Tibial artery (tissue), 4 donors: ENCODE measurements around the gene NFIB.

Experiments
- DNase-seq, 2 donors: peaks; one replicate each; pipeline ENCODE4 v3.0.0-alpha.2; 2019
- H3K27ac ChIP-seq, 2 donors: fragments of 200-600 bp; sonication (generic) in 1 of 2; 1 replicate in 1 of 2; 2 replicates in 1 of 2; pipeline ENCODE4 v1.5.1; 2018 to 2019; ENCODE audit warnings: mild to moderate bottlenecking in 1 of 2
- H3K27me3 ChIP-seq, 2 donors: fragments of 200-600 bp; sonication (generic) in 1 of 2; one replicate each; pipeline versions ENCODE4 v1.5.1 to v1.6.0; 2016 to 2019
- H3K36me3 ChIP-seq, 3 donors: fragments of 200-600 bp; sonication (generic) in 2 of 3; one replicate each; pipeline ENCODE4 v1.5.1; 2016 to 2019; ENCODE audit warnings: mild to moderate bottlenecking in 2 of 3
- H3K4me1 ChIP-seq, 4 donors: fragments of 200-600 bp; sonication (generic) in 2 of 4; 1 replicate in 3 of 4; 2 replicates in 1 of 4; pipeline ENCODE4 v1.5.1; 2016 to 2019
- H3K4me3 ChIP-seq, 2 donors: fragments of 200-600 bp; sonication (generic) in 1 of 2; 1 replicate in 1 of 2; 2 replicates in 1 of 2; pipeline ENCODE4 v1.5.1; 2018 to 2019; ENCODE audit warnings: mild to moderate bottlenecking in 2 of 2
- H3K9me3 ChIP-seq, 3 donors: fragments of 200-600 bp; sonication (generic) in 1 of 3; one replicate each; pipeline ENCODE4 v1.5.1; 2016 to 2019
- intact Hi-C: fragments of 100-400 bp; cut with DNase I; formaldehyde crosslinking; loops from one replicate; pipeline ENCODE4 v1.15.0; 2023; ENCODE audit warnings: low total_unique reads
- TF ChIP-seq, protein P1 (sequence below), 2 experiments: fragments of 200-600 bp in 1 of 2; fragments of 450-650 bp in 1 of 2; IDR thresholded peaks; one replicate each; pipeline ENCODE4 v1.5.1; 2017 to 2019; ENCODE audit warnings: antibody characterized with exemption in 2 of 2, mild to moderate bottlenecking in 1 of 2, moderate library complexity in 1 of 2

NFIB gene

DNA sequence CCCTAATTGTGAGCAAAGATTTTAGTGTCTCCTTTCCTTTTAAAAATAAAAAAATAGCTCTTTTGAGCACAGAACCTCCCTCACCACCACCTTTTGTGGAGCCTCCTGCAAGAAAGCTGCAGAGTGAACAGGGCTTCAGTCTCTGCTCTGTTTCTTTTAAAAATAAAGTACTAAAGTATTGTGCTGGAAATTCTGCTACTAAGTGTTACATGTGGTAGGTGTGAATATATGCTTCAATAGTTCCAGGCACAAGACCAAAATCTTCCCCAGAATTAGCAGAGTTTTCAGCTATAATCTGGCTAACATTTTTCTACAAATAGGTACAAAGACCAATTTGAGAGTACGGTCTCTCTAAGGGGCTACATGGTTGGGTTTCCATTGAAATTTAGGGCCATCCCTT, 40.3 kb upstream of the NFIB start:
- Histone ChIP-seq H3K27ac (peak overlapping the region; percentile 59 to 94), H3K4me1 (peaks cover 0 to 77% (median 47%) of the 10 kb centered on the region in 4 donors), H3K36me3 (no peaks in the 10 kb centered on the region), H3K27me3 (no peaks in the 10 kb centered on the region), H3K4me3 (no peak overlapping the region), H3K9me3 (no peaks in the 10 kb centered on the region)
- no peak for DNase-seq
- intact Hi-C loops = loop anchor here (5.0 kb wide), 2 partner anchors 42 to 922 kb away; partner anchors contain the start of gene NFIB
- TF ChIP-seq, protein P1, sequence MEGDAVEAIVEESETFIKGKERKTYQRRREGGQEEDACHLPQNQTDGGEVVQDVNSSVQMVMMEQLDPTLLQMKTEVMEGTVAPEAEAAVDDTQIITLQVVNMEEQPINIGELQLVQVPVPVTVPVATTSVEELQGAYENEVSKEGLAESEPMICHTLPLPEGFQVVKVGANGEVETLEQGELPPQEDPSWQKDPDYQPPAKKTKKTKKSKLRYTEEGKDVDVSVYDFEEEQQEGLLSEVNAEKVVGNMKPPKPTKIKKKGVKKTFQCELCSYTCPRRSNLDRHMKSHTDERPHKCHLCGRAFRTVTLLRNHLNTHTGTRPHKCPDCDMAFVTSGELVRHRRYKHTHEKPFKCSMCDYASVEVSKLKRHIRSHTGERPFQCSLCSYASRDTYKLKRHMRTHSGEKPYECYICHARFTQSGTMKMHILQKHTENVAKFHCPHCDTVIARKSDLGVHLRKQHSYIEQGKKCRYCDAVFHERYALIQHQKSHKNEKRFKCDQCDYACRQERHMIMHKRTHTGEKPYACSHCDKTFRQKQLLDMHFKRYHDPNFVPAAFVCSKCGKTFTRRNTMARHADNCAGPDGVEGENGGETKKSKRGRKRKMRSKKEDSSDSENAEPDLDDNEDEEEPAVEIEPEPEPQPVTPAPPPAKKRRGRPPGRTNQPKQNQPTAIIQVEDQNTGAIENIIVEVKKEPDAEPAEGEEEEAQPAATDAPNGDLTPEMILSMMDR (IDR thresholded peaks at IDR 0.05) = no peak

DNA sequence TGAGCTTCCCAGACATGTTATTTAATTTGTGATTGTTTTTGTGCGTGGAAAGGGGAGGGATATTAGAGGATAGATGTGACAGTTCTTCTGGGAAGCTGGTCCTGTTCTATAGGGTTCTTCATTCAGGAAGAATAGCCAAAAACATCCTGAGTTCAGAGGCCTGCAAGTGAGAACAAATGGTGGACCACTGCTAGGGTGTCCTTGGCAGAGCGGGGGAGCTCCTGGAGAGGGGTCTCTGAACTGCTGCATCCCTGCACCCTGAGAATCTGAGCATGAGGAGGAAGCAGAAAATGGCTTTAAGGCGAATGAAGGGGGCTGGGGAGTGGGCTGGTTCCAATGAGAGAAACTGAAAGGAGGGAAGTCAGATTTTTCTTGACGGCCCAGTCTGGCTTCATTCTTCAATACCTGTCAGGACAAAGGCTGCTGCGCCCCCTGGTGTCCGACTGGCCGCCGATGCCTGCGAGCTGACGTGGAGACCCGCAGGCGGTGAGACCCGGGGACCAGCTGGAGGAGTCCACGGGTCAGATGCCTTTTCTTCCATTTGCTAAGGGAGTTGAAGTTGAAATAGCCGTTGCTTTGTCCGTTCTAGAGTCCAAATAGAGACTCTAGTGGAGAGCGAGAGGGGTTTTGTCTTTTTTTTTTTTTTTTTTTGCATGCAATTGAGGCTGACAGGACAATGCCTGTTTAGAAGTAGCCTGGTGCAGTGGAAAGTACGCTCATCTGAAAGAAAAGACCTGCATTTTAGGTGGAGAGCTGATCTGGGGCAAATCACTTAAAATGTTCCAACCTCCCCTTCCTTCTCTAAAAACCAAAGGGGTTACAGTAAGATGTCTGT, 39.5 kb upstream of the NFIB start:
- Histone ChIP-seq H3K27me3 (no peaks in the 10 kb centered on the region), H3K4me3 (peak overlapping the region; percentile 14 to 37), H3K36me3 (no peaks in the 10 kb centered on the region), H3K4me1 (peaks cover 0 to 77% (median 50%) of the 10 kb centered on the region in 4 donors), H3K27ac (peak overlapping the region; percentile 92 to 94), H3K9me3 (no peaks in the 10 kb centered on the region)
- TF ChIP-seq, protein P1 (IDR thresholded peaks at IDR 0.05) = peak; percentile 88 to 92
- DNase-seq = peak; percentile 96
- intact Hi-C loops = loop anchor here (5.0 kb wide), 2 partner anchors 41 to 921 kb away; partner anchors contain the start of gene NFIB

DNA sequence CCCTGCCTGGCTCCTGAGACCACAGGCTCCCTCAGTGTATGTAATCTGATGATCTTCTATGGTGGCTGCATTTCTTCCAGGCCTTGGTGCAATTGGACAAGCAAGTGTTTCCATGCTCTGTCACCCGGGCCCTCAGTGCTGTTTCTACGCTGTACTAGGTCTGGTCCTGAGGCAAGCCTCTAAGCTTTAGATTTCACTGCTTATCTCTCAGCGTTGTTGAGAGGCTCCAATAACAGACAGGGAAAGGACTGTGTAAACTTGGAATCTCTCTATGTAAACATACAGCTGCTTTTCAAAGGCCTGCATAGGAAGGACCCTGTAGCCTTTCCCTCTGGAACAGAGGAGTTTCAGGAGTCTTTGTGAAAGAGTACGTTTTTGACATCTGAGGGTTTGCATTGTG, 38.6 kb upstream of the NFIB start:
- intact Hi-C loops = loop anchor here (5.0 kb wide), 2 partner anchors 40 to 920 kb away; partner anchors contain the start of gene NFIB
- Histone ChIP-seq H3K4me1 (peaks cover 0 to 73% (median 48%) of the 10 kb centered on the region in 4 donors), H3K9me3 (no peaks in the 10 kb centered on the region), H3K27me3 (no peaks in the 10 kb centered on the region), H3K27ac (peak overlapping the region; percentile 92 to 94), H3K4me3 (peak overlapping the region; percentile 18 to 69), H3K36me3 (no peaks in the 10 kb centered on the region)
- DNase-seq = no peak
- TF ChIP-seq, protein P1 (IDR thresholded peaks at IDR 0.05) = no peak

DNA sequence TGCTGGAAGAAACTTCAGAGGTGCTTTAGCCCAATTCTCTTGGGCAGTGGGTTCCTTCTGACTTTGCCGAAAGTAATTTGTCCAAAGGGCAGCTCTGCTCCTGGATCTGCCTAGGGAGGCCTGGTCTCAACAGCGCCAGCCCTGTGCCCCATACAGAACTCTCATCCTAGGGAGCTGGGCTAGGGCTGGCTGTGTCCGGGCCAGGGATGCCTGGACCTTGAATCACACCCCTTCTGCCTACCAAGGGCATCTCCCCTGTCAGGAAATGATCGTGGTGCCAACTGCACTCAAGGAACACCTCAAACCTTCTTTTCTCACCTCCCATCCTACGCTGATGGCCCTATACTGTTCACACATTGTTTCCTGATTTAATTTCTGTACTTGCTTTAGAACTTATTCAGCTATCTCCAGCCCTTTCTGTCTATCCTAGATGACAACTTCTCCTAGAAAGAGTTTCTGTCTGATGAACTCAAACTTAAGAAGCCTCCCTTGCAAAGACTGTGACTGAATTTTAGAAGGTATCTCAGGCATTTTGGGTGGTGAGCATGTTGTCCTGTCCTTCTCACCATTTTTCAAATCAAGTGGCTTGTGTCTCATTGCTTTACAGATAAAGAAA, 37.4 kb upstream of the NFIB start:
- intact Hi-C loops = loop anchor here (5.0 kb wide), 2 partner anchors 39 to 919 kb away; partner anchors contain the start of gene NFIB
- Histone ChIP-seq H3K36me3 (no peaks in the 10 kb centered on the region), H3K27ac (peak overlapping the region; percentile 92 to 94), H3K4me1 (peaks cover 0 to 61% (median 37%) of the 10 kb centered on the region in 4 donors), H3K9me3 (no peaks in the 10 kb centered on the region), H3K27me3 (no peaks in the 10 kb centered on the region), H3K4me3 (peak overlapping the region; percentile 60 to 69)
- no peak for DNase-seq
- TF ChIP-seq, protein P1 (IDR thresholded peaks at IDR 0.05) = no peak

DNA sequence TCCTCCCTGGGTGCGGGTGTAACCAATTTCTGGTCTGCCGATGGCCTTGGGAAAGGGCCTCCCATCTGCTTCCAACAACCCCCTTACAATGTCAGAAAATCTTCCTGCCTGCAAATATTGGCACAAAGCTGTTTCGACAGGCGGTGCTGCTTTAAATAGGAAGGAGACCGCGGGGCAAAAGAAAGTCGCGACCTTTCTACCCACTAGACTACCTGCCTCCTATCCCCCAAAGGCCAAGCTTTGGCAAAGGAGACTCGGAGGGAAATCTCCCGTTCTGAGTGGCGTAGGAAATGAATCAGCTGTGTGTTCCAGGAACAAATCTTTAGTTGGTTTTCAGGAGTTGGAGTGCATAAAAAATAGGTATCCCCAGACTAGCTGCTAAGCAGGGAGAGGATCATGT, 36.8 kb upstream of the NFIB start:
- Histone ChIP-seq H3K4me3 (peak overlapping the region; percentile 60 to 69), H3K27ac (peak overlapping the region; percentile 92 to 94)
- peak; percentile 42 to 76 for DNase-seq

More for the DNA sequence above, 36.8 kb upstream of the NFIB start:
- H3K36me3 ChIP-seq = no peaks in the 10 kb centered on the region
- peaks cover 0 to 55% (median 35%) of the 10 kb centered on the region in 4 donors for H3K4me1 ChIP-seq
- no peaks in the 10 kb centered on the region for H3K9me3 ChIP-seq
- no peaks in the 10 kb centered on the region for H3K27me3 ChIP-seq
- TF ChIP-seq, protein P1 (IDR thresholded peaks at IDR 0.05) = no peak
- intact Hi-C loops = loop anchor here (5.0 kb wide), 2 partner anchors 38 to 918 kb away; partner anchors contain the start of gene NFIB
